ENCODE data around the gene ITGA11. TPM values are rescaled to one million over a fixed set of nuclear protein-coding genes. Genes with fewer than 3 reads are reported as not detected.
"Not testable (repeated sequence)": the region's sequence is repeated elsewhere in the genome, so short reads cannot be mapped to it uniquely, and the experiment has no call there.

ITGA11 gene
- polyA plus RNA-seq, 4 donors: 0.27 to 0.99 (median 0.48) TPM; not detected in 1

DNA sequence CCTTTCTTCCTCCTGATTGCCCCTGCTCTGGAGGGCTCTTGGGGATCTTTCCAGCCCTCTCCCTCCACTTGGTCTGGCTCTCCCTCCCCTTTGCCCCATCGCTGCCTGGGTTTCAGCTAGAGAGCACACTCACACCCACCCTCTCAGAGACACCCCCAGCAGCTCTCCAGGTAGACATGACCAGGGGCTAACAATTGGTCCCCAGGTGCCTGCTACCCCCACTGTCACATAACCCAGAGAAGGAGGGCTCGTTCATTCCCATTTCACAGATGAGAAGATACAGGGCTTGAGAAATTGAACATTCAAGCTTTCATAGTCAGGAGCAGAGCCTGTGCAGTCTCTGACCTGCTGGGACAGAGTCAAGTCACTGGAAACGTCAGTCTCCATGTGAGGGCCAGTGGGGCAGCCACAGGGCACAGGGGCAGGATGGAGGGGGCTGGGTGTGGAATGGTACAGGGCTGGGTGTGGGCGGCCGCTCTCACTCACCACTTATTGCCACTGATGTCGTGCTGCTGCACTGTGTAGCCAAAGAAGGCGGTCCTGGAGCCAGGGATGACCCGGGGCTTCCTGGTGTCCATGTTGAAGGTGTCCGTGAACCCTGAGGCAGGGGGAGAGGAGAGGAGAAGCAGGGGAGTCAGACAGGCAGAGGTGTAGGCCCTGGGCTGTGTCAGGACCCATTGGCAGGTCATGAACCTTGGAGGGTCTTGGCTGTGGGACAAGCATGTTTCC is 29.4 kb downstream of the ITGA11 start:
- DNase-seq: no peak
- Histone ChIP-seq H3K27ac (ENCODE audit: low read depth in 1 of 3, low read length in 2 of 3) (no peak overlapping the region), H3K27me3 (ENCODE audit: control insufficient read depth in 3 of 3, insufficient read depth in 3 of 3, low read length in 3 of 3) (no peaks in the 10 kb centered on the region), H3K4me3 (ENCODE audit: low read depth in 1 of 3, low read length in 3 of 3) (no peak overlapping the region), H3K9me3 (ENCODE audit: control insufficient read depth in 2 of 2, insufficient read depth in 1 of 2, low read depth in 1 of 2, low read length in 1 of 2) (peaks cover 0 to 7% of the 10 kb centered on the region in 2 donors), H3K36me3 (ENCODE audit: control insufficient read depth in 3 of 3, insufficient read depth in 2 of 3, low read depth in 1 of 3, low read length in 3 of 3) (no peaks in the 10 kb centered on the region), H3K4me1 (ENCODE audit: control insufficient read depth in 3 of 3, insufficient read depth in 2 of 3, low read depth in 1 of 3, low read length in 2 of 3) (peaks cover 0 to 14% (median 0%) of the 10 kb centered on the region in 3 donors)
- FAIRE-seq: no peak
- WGBS, 3 donors: 85 to 90% (median 90%) methylated on average over 9 of the region's 9 CpGs

DNA sequence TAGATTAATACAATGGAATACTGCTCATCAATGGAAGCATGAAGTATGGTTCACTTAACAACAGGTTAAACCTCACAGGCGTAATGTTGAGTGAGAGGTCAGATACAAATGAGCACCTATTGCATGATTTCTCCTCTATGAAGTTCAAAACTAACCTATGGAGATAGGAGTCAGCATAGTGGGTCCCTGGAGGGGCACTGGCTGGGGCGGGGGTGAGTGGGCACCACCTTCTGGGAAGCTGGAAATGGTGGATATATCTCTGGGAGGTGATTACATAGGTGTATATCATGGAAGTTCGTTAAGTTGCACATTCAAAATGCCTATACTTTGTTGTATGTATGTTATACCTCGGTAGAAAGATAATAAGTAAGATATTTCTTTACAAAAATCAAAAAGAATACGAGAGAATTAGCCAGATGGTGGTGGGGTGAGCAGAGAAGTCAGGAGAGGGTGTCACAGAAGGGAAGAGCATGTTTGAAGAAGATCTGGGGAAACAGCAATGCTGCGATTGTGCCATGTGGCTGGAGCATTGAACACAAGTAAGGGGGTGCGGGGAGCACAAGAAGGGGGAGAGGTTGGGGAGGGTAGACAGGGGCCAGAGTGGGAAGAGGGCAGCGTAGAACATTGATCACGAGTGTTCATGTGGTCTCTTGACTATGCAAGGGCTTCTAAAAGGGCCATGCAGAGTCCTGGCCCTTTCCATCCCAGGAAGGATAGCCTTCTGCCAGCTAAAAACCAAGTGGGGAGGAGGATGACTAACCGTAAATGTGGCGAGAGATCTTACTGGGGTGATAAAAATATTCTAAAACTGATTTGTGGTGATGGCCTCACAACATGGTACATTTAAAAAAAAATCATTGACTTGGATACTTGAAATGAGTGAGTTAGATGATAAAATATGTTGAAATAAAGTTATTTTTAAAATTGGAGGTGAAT is 30.2 kb downstream of the ITGA11 start:
- 70 to 89% (median 78%) methylated on average over 11 of the region's 11 CpGs for WGBS, 3 donors
- Histone ChIP-seq H3K9me3 (ENCODE audit: control insufficient read depth in 2 of 2, insufficient read depth in 1 of 2, low read depth in 1 of 2, low read length in 1 of 2) (peaks cover 0 to 7% of the 10 kb centered on the region in 2 donors), H3K27me3 (ENCODE audit: control insufficient read depth in 3 of 3, insufficient read depth in 3 of 3, low read length in 3 of 3) (no peaks in the 10 kb centered on the region), H3K4me1 (ENCODE audit: control insufficient read depth in 3 of 3, insufficient read depth in 2 of 3, low read depth in 1 of 3, low read length in 2 of 3) (peaks cover 0 to 14% (median 0%) of the 10 kb centered on the region in 3 donors), H3K4me3 (ENCODE audit: low read depth in 1 of 3, low read length in 3 of 3) (no peak overlapping the region), H3K27ac (ENCODE audit: low read depth in 1 of 3, low read length in 2 of 3) (no peak overlapping the region), H3K36me3 (ENCODE audit: control insufficient read depth in 3 of 3, insufficient read depth in 2 of 3, low read depth in 1 of 3, low read length in 3 of 3) (no peaks in the 10 kb centered on the region)
- no peak for DNase-seq
- FAIRE-seq: no peak

DNA sequence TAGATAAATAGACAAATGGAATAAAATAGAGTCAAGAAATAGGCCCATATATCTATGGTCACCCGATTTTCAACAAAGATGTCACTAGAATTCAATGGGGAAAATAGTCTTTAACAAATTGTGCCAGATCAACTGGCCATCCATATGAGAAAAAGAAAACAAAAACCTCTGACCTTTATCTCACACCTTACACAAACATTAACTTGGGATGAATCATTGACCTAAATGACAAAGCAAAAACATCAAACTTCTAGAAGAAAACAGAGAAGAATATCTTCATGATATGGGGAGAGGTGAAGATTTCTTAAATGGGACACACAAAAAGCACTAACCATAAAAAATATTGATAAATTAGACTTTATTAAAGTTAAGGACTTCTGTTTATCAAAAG is 31.9 kb downstream of the ITGA11 start:
- Histone ChIP-seq H3K9me3 (ENCODE audit: control insufficient read depth in 2 of 2, insufficient read depth in 1 of 2, low read depth in 1 of 2, low read length in 1 of 2) (peaks cover 0 to 7% of the 10 kb centered on the region in 2 donors), H3K4me1 (ENCODE audit: control insufficient read depth in 3 of 3, insufficient read depth in 2 of 3, low read depth in 1 of 3, low read length in 2 of 3) (peaks cover 0 to 7% (median 0%) of the 10 kb centered on the region in 3 donors), H3K4me3 (ENCODE audit: low read depth in 1 of 3, low read length in 3 of 3) (no peak overlapping the region), H3K27me3 (ENCODE audit: control insufficient read depth in 3 of 3, insufficient read depth in 3 of 3, low read length in 3 of 3) (no peaks in the 10 kb centered on the region), H3K27ac (ENCODE audit: low read depth in 1 of 3, low read length in 2 of 3) (no peak overlapping the region), H3K36me3 (ENCODE audit: control insufficient read depth in 3 of 3, insufficient read depth in 2 of 3, low read depth in 1 of 3, low read length in 3 of 3) (no peaks in the 10 kb centered on the region)
- no peak for DNase-seq
- 45 to 63% (median 50%) methylated on average over 1 of the region's 1 CpG for WGBS, 3 donors
- FAIRE-seq: peak; percentile 62

DNA sequence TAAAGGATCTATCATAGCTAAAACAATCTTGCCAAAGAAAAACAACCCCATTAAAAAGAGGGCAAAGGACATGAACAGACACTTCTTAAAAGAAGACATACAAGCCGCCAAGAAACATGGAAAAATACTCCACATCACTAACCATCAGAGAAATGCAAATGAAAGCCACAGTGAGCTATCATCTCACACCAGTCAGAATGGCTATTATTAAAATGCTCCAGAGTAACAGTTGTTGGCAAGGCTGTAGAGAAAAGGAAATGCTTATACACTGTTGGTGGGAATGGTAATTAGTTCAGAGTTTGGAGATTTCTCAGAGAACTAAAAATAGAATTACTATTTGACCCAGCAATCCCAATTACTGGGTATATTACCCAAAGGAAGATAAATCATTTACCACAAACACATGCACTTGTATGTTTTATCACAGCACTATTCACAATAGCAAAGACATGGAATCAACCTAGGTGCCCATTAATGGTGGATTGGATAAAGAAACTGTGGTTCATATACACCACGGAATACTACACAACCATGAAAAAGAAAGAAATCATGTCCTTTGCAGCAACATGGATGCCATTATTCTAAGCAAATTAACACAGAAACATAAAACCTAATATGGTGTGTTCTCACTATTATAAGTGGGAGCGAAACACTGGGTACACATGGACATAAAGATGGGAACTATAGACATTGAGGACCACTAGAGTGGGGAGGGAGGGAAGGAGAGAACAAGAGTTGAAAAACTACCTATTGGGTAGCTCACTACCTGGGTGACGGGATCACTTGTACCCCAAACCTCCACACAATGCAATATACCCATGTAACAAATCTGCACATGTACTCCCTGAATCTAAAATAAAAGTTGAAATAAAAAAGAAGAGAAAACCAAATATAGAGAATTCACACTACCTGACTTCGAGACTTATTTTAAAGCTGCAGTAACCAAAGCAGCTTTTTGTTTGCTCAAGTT is 32.6 kb downstream of the ITGA11 start:
- Histone ChIP-seq H3K36me3 (ENCODE audit: control insufficient read depth in 3 of 3, insufficient read depth in 2 of 3, low read depth in 1 of 3, low read length in 3 of 3) (no peaks in the 10 kb centered on the region), H3K4me1 (ENCODE audit: control insufficient read depth in 3 of 3, insufficient read depth in 2 of 3, low read depth in 1 of 3, low read length in 2 of 3) (no peaks in the 10 kb centered on the region), H3K27me3 (ENCODE audit: control insufficient read depth in 3 of 3, insufficient read depth in 3 of 3, low read length in 3 of 3) (no peaks in the 10 kb centered on the region), H3K9me3 (ENCODE audit: control insufficient read depth in 2 of 2, insufficient read depth in 1 of 2, low read depth in 1 of 2, low read length in 1 of 2) (peaks cover 0 to 7% of the 10 kb centered on the region in 2 donors), H3K27ac (ENCODE audit: low read depth in 1 of 3, low read length in 2 of 3) (no peak overlapping the region), H3K4me3 (ENCODE audit: low read depth in 1 of 3, low read length in 3 of 3) (no peak overlapping the region)
- WGBS, 3 donors: 86 to 90% (median 88%) methylated on average over 5 of the region's 5 CpGs
- DNase-seq (no peak), FAIRE-seq (no peak)

DNA sequence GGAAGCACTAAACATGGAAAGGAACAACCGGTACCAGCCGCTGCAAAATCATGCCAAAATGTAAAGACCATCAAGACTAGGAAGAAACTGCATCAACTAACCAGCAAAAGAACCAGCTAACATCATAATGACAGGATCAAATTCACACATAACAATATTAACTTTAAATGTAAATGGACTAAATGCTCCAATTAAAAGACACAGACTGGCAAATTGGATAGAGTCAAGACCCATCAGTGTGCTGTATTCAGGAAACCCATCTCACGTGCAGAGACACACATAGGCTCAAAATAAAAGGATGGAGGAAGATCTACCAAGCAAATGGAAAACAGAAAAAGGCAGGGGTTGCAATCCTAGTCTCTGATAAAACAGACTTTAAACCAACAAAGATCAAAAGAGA is 34.0 kb downstream of the ITGA11 start:
- H3K9me3 ChIP-seq (ENCODE audit: control insufficient read depth in 2 of 2, insufficient read depth in 1 of 2, low read depth in 1 of 2, low read length in 1 of 2); H3K36me3 ChIP-seq (ENCODE audit: control insufficient read depth in 3 of 3, insufficient read depth in 2 of 3, low read depth in 1 of 3, low read length in 3 of 3); H3K4me3 ChIP-seq (ENCODE audit: low read depth in 1 of 3, low read length in 3 of 3); H3K27ac ChIP-seq (ENCODE audit: low read depth in 1 of 3, low read length in 2 of 3); FAIRE-seq; H3K4me1 ChIP-seq (ENCODE audit: control insufficient read depth in 3 of 3, insufficient read depth in 2 of 3, low read depth in 1 of 3, low read length in 2 of 3); H3K27me3 ChIP-seq (ENCODE audit: control insufficient read depth in 3 of 3, insufficient read depth in 3 of 3, low read length in 3 of 3); DNase-seq: not testable (repeated sequence)
- 100% methylated on average over 2 of the region's 3 CpGs; no CpG with 5 or more reads in 2 of the 3 donors for WGBS, 3 donors

DNA sequence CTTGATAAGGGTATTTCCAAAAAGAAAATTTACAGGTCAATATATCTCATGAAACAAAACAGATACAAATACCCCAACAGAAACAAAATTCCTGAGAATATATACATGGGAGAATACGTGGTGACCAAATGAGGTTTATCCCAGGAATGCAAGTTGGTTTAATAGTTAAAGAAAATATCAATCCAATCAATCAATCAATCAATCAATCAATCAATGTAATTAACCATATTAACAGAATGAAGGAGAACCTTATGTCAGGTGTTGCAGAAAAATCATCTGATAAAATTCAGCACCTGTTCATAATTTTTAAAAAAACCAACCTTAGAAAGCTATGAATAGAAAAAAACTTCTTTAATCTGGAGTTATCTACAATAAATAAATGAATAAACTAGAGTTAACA is 35.9 kb downstream of the ITGA11 start:
- Histone ChIP-seq H3K9me3 (ENCODE audit: control insufficient read depth in 2 of 2, insufficient read depth in 1 of 2, low read depth in 1 of 2, low read length in 1 of 2) (peaks cover 0 to 2% of the 10 kb centered on the region in 2 donors), H3K27me3 (ENCODE audit: control insufficient read depth in 3 of 3, insufficient read depth in 3 of 3, low read length in 3 of 3) (peaks cover 0 to 2% (median 0%) of the 10 kb centered on the region in 3 donors), H3K4me3 (ENCODE audit: low read depth in 1 of 3, low read length in 3 of 3) (no peak overlapping the region), H3K27ac (ENCODE audit: low read depth in 1 of 3, low read length in 2 of 3) (no peak overlapping the region), H3K4me1 (ENCODE audit: control insufficient read depth in 3 of 3, insufficient read depth in 2 of 3, low read depth in 1 of 3, low read length in 2 of 3) (no peaks in the 10 kb centered on the region), H3K36me3 (ENCODE audit: control insufficient read depth in 3 of 3, insufficient read depth in 2 of 3, low read depth in 1 of 3, low read length in 3 of 3) (no peaks in the 10 kb centered on the region)
- DNase-seq (no peak), FAIRE-seq (no peak)
- 53 to 78% (median 66%) methylated on average over 1 of the region's 1 CpG for WGBS, 3 donors

DNA sequence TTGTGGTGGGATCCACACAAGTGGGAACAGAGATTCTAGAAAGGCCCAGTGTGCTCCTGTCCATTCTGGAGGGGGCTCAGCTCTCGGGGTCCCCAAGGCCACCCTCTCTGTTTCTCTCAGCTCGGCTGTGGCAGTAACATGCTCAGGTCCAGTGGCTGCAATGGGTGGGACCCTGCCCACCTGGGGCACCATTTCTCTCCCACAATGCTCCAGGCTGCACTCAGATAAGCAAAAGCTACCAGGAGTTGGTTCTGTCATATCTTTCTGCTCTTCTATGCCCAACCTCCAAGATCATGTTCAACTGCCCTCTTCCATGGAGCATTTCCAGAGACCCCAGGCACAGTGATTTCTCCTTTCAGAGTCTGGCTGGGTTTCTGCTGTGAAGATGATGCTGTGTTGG is 40.8 kb downstream of the ITGA11 start:
- no peaks in the 10 kb centered on the region for H3K4me1 ChIP-seq (ENCODE audit: control insufficient read depth in 3 of 3, insufficient read depth in 2 of 3, low read depth in 1 of 3, low read length in 2 of 3)
- H3K4me3 ChIP-seq (ENCODE audit: low read depth in 1 of 3, low read length in 3 of 3): no peak overlapping the region
- H3K27ac ChIP-seq (ENCODE audit: low read depth in 1 of 3, low read length in 2 of 3): no peak overlapping the region
- no peaks in the 10 kb centered on the region for H3K36me3 ChIP-seq (ENCODE audit: control insufficient read depth in 3 of 3, insufficient read depth in 2 of 3, low read depth in 1 of 3, low read length in 3 of 3)
- peaks cover 0 to 2% of the 10 kb centered on the region in 2 donors for H3K9me3 ChIP-seq (ENCODE audit: control insufficient read depth in 2 of 2, insufficient read depth in 1 of 2, low read depth in 1 of 2, low read length in 1 of 2)
- no peak for FAIRE-seq
- WGBS, 3 donors: 80 to 92% (median 90%) methylated on average over 2 of the region's 2 CpGs
- DNase-seq: no peak
- peaks cover 0 to 13% (median 2%) of the 10 kb centered on the region in 3 donors for H3K27me3 ChIP-seq (ENCODE audit: control insufficient read depth in 3 of 3, insufficient read depth in 3 of 3, low read length in 3 of 3)
